Measurements from ENCODE around the gene MGAT5B.

MGAT5B gene

DNA sequence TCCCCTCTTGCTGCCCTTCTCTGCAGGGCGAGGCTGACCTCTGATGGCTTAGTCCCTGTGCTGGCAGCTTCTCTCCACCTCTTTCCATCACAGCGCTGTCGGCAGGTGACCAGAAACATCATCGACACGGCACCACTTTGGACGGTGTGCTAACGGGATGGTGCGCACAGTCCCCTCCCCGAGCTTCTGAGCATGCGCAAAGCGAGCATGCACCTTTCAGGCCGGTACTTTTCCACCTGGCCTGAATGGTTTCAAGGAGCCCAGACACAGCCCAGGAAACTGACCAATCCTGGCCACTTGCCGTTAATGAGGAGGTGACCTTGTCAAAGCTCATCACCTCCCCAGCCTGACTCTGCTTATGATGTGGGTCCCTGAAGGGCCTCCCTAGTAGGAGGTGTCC lies 54.8 kb downstream of the MGAT5B start:
- Histone ChIP-seq H3K4me3 (ENCODE audit: low read depth in 1 of 5, low read length in 5 of 5) (no peak overlapping the region), H3K9ac (ENCODE audit: low read length in 5 of 5) (no peak overlapping the region), H3K9me3 (ENCODE audit: control insufficient read depth in 5 of 5, low read length in 5 of 5) (no peaks in the 10 kb centered on the region), H3K27ac (ENCODE audit: low read depth, low read length) (no peak overlapping the region), H3K36me3 (ENCODE audit: control insufficient read depth in 5 of 5, insufficient read depth in 5 of 5, low read length in 5 of 5) (no peaks in the 10 kb centered on the region), H3K4me1 (ENCODE audit: control insufficient read depth in 5 of 5, insufficient read depth in 5 of 5, low read length in 5 of 5) (peaks cover 0 to 7% (median 6%) of the 10 kb centered on the region in 5 donors), H3K27me3 (ENCODE audit: control insufficient read depth in 5 of 5, insufficient read depth in 4 of 5, low read length in 5 of 5) (peaks cover 10 to 56% (median 41%) of the 10 kb centered on the region in 5 donors)

DNA sequence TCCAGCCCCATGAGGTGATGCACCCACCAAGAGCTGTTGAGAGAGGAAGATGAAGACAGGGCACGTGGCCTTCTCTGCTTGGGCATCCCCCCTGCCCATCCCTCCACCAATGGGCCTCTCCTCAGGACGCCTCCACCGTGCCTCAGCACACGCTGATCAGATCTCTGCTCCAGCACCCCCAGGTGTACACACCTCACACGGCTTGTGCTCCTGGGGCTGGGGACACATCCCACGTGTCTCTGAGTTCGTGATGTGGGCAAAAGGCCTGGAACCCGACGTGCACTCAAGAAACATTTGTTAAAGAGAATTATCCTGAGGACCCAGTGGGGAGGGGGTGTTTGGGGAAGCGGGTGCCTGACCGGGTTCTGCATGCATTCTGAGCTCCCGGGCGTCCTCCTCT lies 55.3 kb downstream of the MGAT5B start:
- Histone ChIP-seq H3K27me3 (ENCODE audit: control insufficient read depth in 5 of 5, insufficient read depth in 4 of 5, low read length in 5 of 5) (peaks cover 10 to 55% (median 41%) of the 10 kb centered on the region in 5 donors), H3K4me3 (ENCODE audit: low read depth in 1 of 5, low read length in 5 of 5) (no peak overlapping the region), H3K36me3 (ENCODE audit: control insufficient read depth in 5 of 5, insufficient read depth in 5 of 5, low read length in 5 of 5) (no peaks in the 10 kb centered on the region), H3K27ac (ENCODE audit: low read depth, low read length) (no peak overlapping the region), H3K4me1 (ENCODE audit: control insufficient read depth in 5 of 5, insufficient read depth in 5 of 5, low read length in 5 of 5) (peaks cover 0 to 4% (median 1%) of the 10 kb centered on the region in 5 donors), H3K9me3 (ENCODE audit: control insufficient read depth in 5 of 5, low read length in 5 of 5) (no peaks in the 10 kb centered on the region), H3K9ac (ENCODE audit: low read length in 5 of 5) (no peak overlapping the region)

DNA sequence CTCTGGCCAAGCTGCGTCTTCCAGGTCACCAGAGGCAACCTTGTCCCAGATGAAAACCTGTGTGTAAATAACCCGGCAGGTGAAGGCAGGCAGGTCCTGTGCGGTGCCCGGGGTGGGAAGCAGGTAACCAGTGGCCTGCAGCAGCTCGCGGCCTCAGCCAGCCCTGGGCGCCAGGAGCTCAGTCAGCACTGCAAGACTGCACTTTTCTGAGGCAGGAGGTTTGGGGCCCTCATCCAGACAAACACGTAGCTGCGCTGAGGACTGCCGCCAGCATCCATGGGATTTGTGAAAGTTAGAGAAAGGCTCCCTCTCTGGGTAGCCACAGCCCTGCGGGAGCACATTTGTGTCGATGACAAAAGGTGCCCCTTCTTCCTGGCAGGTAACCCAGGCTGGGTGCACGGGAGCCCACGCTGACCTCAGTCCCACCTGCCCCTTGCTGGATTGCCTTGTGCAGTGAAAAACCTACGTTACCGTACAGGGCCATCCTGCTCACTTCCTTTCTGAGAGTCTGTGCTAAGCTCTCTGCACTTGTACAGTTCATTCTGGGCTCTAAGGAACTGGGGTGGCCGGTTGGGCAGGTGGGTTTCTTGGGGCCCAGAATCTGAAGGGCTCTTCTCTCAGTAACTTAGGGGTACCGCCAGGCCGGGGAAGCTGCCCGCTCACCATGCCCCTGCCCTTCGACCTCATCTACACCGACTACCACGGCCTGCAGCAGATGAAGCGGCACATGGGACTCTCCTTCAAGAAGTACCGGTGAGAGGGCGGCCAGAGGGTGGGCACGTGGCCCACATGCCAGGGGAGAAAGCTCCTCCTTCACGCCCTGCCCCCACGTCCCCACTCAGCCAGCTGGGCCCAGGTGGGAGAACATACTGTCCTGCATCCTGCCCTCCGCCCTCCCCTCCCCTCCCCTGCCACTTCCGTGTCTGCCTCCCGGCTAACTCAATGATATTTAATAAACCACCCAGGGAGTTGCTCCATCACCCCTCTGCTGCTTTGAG lies 56.4 kb downstream of the MGAT5B start:
- Histone ChIP-seq H3K4me3 (ENCODE audit: low read depth in 1 of 5, low read length in 5 of 5) (no peak overlapping the region), H3K4me1 (ENCODE audit: control insufficient read depth in 5 of 5, insufficient read depth in 5 of 5, low read length in 5 of 5) (peaks cover 0 to 4% (median 0%) of the 10 kb centered on the region in 5 donors), H3K9me3 (ENCODE audit: control insufficient read depth in 5 of 5, low read length in 5 of 5) (no peaks in the 10 kb centered on the region), H3K9ac (ENCODE audit: low read length in 5 of 5) (no peak overlapping the region), H3K36me3 (ENCODE audit: control insufficient read depth in 5 of 5, insufficient read depth in 5 of 5, low read length in 5 of 5) (no peaks in the 10 kb centered on the region), H3K27me3 (ENCODE audit: control insufficient read depth in 5 of 5, insufficient read depth in 4 of 5, low read length in 5 of 5) (peaks cover 10 to 51% (median 40%) of the 10 kb centered on the region in 5 donors), H3K27ac (ENCODE audit: low read depth, low read length) (no peak overlapping the region)

DNA sequence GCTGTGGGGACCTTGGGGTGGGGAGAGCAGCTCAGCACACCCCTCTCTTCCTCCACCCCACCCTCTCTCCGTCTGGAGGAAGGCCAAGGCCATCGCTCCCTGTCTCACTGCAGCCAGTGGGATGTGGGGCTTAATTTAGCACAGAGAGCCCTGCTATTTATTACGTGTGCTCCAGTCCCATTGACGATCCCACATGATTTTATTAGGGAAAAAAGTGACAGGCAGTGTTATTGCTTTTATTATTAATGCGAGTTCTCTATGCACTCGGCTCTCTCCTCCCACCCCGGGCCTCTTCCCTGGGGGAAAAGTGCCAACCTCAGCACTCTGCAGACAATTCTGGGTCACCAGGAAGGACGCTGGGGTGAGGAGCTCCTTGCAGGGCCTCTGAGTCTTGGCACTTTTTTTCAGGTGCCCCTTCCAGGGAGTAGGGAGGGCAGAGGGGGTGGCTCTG lies 57.3 kb downstream of the MGAT5B start:
- no peak overlapping the region for H3K27ac ChIP-seq (ENCODE audit: low read depth, low read length)
- H3K27me3 ChIP-seq (ENCODE audit: control insufficient read depth in 5 of 5, insufficient read depth in 4 of 5, low read length in 5 of 5): peaks cover 10 to 46% (median 38%) of the 10 kb centered on the region in 5 donors
- no peak overlapping the region for H3K9ac ChIP-seq (ENCODE audit: low read length in 5 of 5)
- no peak overlapping the region for H3K4me3 ChIP-seq (ENCODE audit: low read depth in 1 of 5, low read length in 5 of 5)
- H3K36me3 ChIP-seq (ENCODE audit: control insufficient read depth in 5 of 5, insufficient read depth in 5 of 5, low read length in 5 of 5): no peaks in the 10 kb centered on the region
- peaks cover 0 to 4% (median 0%) of the 10 kb centered on the region in 5 donors for H3K4me1 ChIP-seq (ENCODE audit: control insufficient read depth in 5 of 5, insufficient read depth in 5 of 5, low read length in 5 of 5)
- H3K9me3 ChIP-seq (ENCODE audit: control insufficient read depth in 5 of 5, low read length in 5 of 5): no peaks in the 10 kb centered on the region

DNA sequence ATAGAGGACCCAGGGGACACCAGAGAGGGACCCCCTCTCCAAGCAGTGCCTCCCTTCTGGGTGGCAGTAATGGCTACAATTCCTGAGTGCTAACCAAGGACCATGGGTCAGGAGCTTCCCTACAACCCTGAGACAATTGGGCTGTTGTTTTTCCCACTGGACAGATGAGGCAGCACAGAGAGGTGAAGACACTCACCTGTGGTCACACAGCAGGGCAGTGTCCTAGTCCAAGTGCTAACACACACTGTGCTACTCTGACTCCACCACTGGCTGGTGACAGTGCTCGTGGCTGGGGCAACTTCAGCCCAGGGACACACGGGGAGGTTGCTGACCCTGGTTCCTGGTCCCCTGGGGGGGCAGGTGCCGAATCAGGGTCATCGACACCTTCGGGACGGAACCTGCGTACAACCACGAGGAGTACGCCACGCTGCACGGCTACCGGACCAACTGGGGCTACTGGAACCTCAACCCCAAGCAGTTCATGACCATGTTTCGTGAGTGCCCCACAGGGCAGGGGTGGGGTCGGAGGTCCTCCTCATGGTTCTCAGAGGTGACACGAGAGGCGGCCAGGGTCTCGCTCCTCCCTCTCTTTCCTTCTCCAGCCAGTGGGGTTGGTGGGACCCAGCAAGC lies 58.1 kb downstream of the MGAT5B start:
- Histone ChIP-seq H3K27me3 (ENCODE audit: control insufficient read depth in 5 of 5, insufficient read depth in 4 of 5, low read length in 5 of 5) (peaks cover 10 to 38% (median 34%) of the 10 kb centered on the region in 5 donors), H3K4me3 (ENCODE audit: low read depth in 1 of 5, low read length in 5 of 5) (no peak overlapping the region), H3K27ac (ENCODE audit: low read depth, low read length) (no peak overlapping the region), H3K36me3 (ENCODE audit: control insufficient read depth in 5 of 5, insufficient read depth in 5 of 5, low read length in 5 of 5) (no peaks in the 10 kb centered on the region), H3K4me1 (ENCODE audit: control insufficient read depth in 5 of 5, insufficient read depth in 5 of 5, low read length in 5 of 5) (peaks cover 0 to 4% (median 0%) of the 10 kb centered on the region in 5 donors), H3K9ac (ENCODE audit: low read length in 5 of 5) (no peak overlapping the region), H3K9me3 (ENCODE audit: control insufficient read depth in 5 of 5, low read length in 5 of 5) (no peaks in the 10 kb centered on the region)

DNA sequence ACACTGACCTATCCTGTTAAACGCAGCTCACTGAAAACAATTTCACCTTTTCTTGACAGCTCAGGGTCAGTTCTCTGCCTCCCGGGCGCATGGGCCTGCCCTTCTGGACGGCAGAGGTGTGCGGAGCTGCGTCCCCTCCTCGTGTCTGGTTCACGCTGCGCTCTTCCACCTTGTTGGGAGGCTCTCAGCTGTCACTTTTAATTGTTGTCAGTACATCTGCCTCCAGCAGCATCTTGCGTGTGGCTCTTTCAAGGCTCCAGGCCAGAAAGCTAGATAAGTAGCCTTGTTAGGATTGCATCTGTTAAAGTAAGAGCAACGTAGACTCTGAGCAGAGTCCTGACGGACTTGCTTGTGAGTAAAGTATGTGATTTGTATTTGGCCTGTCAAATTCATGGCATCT lies 59.4 kb downstream of the MGAT5B start:
- peaks cover 0 to 4% (median 0%) of the 10 kb centered on the region in 5 donors for H3K4me1 ChIP-seq (ENCODE audit: control insufficient read depth in 5 of 5, insufficient read depth in 5 of 5, low read length in 5 of 5)
- no peak overlapping the region for H3K4me3 ChIP-seq (ENCODE audit: low read depth in 1 of 5, low read length in 5 of 5)
- no peak overlapping the region for H3K9ac ChIP-seq (ENCODE audit: low read length in 5 of 5)
- H3K36me3 ChIP-seq (ENCODE audit: control insufficient read depth in 5 of 5, insufficient read depth in 5 of 5, low read length in 5 of 5): no peaks in the 10 kb centered on the region
- no peak overlapping the region for H3K27ac ChIP-seq (ENCODE audit: low read depth, low read length)
- peaks cover 5 to 25% (median 25%) of the 10 kb centered on the region in 5 donors for H3K27me3 ChIP-seq (ENCODE audit: control insufficient read depth in 5 of 5, insufficient read depth in 4 of 5, low read length in 5 of 5)
- H3K9me3 ChIP-seq (ENCODE audit: control insufficient read depth in 5 of 5, low read length in 5 of 5): no peaks in the 10 kb centered on the region

DNA sequence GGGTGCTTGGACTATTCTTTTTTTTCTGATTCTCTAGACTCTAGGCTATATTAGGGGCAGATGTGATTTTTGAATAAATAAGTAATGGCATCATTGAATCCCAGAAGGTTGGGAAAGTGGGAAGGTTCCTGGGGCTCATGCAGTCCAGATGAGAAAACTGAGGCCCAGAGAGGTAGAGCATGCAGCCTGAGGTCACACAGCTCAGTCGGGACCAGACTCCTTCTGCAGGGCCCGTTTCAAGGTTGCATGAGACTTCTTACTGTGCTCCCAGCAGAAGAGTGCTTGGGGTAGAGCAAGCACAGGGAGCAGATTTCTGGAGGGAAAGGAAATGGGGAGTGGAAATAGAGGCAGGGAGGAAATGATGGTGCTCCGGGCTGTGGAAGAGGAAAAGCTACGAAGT lies 59.8 kb downstream of the MGAT5B start:
- no peaks in the 10 kb centered on the region for H3K36me3 ChIP-seq (ENCODE audit: control insufficient read depth in 5 of 5, insufficient read depth in 5 of 5, low read length in 5 of 5)
- no peak overlapping the region for H3K27ac ChIP-seq (ENCODE audit: low read depth, low read length)
- no peaks in the 10 kb centered on the region for H3K9me3 ChIP-seq (ENCODE audit: control insufficient read depth in 5 of 5, low read length in 5 of 5)
- H3K27me3 ChIP-seq (ENCODE audit: control insufficient read depth in 5 of 5, insufficient read depth in 4 of 5, low read length in 5 of 5): peaks cover 5 to 23% (median 21%) of the 10 kb centered on the region in 5 donors
- no peak overlapping the region for H3K9ac ChIP-seq (ENCODE audit: low read length in 5 of 5)
- no peak overlapping the region for H3K4me3 ChIP-seq (ENCODE audit: low read depth in 1 of 5, low read length in 5 of 5)
- peaks cover 0 to 4% (median 0%) of the 10 kb centered on the region in 5 donors for H3K4me1 ChIP-seq (ENCODE audit: control insufficient read depth in 5 of 5, insufficient read depth in 5 of 5, low read length in 5 of 5)

DNA sequence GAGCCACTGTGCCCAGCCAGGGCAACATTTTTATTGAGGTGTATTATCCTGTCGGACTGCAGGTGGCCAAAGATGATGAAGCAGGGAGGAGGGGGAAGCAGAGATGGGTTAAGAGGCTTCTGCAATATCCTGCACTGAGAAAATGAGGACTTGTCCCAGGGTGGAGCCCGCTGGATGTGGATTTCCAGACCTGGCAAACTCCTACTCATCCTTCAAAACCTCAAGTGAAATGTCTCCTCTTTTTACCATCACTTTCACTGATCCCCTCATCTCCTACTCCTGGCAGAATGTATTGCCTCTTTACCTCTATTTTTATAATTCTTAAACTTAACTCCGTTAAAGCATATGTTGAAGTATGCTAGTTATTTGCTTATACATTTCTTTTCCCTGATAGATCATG lies 60.9 kb downstream of the MGAT5B start:
- Histone ChIP-seq H3K4me3 (ENCODE audit: low read depth in 1 of 5, low read length in 5 of 5) (no peak overlapping the region), H3K9ac (ENCODE audit: low read length in 5 of 5) (no peak overlapping the region), H3K27me3 (ENCODE audit: control insufficient read depth in 5 of 5, insufficient read depth in 4 of 5, low read length in 5 of 5) (peaks cover 8 to 16% (median 14%) of the 10 kb centered on the region in 5 donors), H3K4me1 (ENCODE audit: control insufficient read depth in 5 of 5, insufficient read depth in 5 of 5, low read length in 5 of 5) (peaks cover 0 to 4% (median 0%) of the 10 kb centered on the region in 5 donors), H3K36me3 (ENCODE audit: control insufficient read depth in 5 of 5, insufficient read depth in 5 of 5, low read length in 5 of 5) (no peaks in the 10 kb centered on the region), H3K27ac (ENCODE audit: low read depth, low read length) (no peak overlapping the region), H3K9me3 (ENCODE audit: control insufficient read depth in 5 of 5, low read length in 5 of 5) (no peaks in the 10 kb centered on the region)

DNA sequence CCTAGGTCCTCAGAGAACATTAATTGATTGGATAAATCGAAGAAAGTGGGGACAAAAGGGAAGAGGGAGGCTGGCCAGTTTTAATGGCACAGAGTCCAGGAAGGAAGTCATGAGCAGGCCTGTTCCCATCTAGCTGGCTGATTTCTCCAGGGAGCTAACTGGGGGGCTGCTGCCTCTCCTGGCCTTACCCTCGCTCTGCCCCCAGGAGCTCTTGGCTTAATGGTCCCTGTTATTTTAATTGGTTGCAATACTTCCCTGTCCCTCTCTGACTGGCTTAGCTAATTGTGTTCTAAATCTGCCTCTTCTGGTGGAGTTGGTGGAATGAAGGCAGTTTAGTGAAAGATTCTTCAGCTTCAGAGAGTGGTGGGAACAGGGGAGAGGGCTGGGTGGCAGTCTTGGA lies 61.4 kb downstream of the MGAT5B start:
- Histone ChIP-seq H3K36me3 (ENCODE audit: control insufficient read depth in 5 of 5, insufficient read depth in 5 of 5, low read length in 5 of 5) (no peaks in the 10 kb centered on the region), H3K9me3 (ENCODE audit: control insufficient read depth in 5 of 5, low read length in 5 of 5) (no peaks in the 10 kb centered on the region), H3K4me3 (ENCODE audit: low read depth in 1 of 5, low read length in 5 of 5) (no peak overlapping the region), H3K9ac (ENCODE audit: low read length in 5 of 5) (no peak overlapping the region), H3K4me1 (ENCODE audit: control insufficient read depth in 5 of 5, insufficient read depth in 5 of 5, low read length in 5 of 5) (peaks cover 0 to 4% (median 0%) of the 10 kb centered on the region in 5 donors), H3K27me3 (ENCODE audit: control insufficient read depth in 5 of 5, insufficient read depth in 4 of 5, low read length in 5 of 5) (peaks cover 5 to 13% (median 10%) of the 10 kb centered on the region in 5 donors), H3K27ac (ENCODE audit: low read depth, low read length) (no peak overlapping the region)

DNA sequence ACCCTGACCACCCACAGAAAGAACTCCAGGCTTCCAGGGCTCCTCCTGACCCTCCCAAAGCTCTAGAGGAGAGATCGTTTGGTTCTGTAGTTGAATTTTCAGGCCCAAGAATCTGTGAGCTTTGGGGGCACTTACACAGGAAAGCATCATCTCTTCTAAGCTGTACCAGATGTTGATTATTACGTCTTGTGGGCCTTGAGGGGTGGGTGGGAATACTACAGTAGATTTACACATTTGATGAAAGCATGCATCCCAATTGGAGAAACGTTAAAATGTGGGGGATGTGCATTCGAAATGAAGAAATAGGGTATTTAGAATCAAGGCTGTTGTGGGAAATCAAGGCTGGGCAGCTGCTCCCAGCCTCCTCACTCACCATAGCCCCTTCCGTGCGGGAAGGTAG lies 61.9 kb downstream of the MGAT5B start:
- no peak overlapping the region for H3K9ac ChIP-seq (ENCODE audit: low read length in 5 of 5)
- H3K27me3 ChIP-seq (ENCODE audit: control insufficient read depth in 5 of 5, insufficient read depth in 4 of 5, low read length in 5 of 5): peaks cover 5 to 13% (median 10%) of the 10 kb centered on the region in 5 donors
- H3K36me3 ChIP-seq (ENCODE audit: control insufficient read depth in 5 of 5, insufficient read depth in 5 of 5, low read length in 5 of 5): no peaks in the 10 kb centered on the region
- no peak overlapping the region for H3K27ac ChIP-seq (ENCODE audit: low read depth, low read length)
- no peaks in the 10 kb centered on the region for H3K9me3 ChIP-seq (ENCODE audit: control insufficient read depth in 5 of 5, low read length in 5 of 5)
- no peak overlapping the region for H3K4me3 ChIP-seq (ENCODE audit: low read depth in 1 of 5, low read length in 5 of 5)
- peaks cover 0 to 4% (median 0%) of the 10 kb centered on the region in 5 donors for H3K4me1 ChIP-seq (ENCODE audit: control insufficient read depth in 5 of 5, insufficient read depth in 5 of 5, low read length in 5 of 5)

Measured in subcutaneous abdominal adipose tissue (tissue), 5 donors.